Epithelial cell of esophagus (primary cell): ENCODE data around the gene SRSF12.

Source experiments
- DNase-seq: peaks from one replicate; pipeline ENCODE4 v3.0.0; 2010; ENCODE audit warnings: low read depth
- H3K4me3 ChIP-seq: 2 replicates; pipeline ENCODE4 v1.5.1; 2011; ENCODE audit warnings: mild to moderate bottlenecking, low read length, control low read depth
- CTCF ChIP-seq: IDR thresholded peaks from 2 replicates; pipeline ENCODE4 v1.5.1; 2011; ENCODE audit warnings: low read depth, mild to moderate bottlenecking, low read length, control low read depth, inconsistent platforms; ENCODE audit not compliant: insufficient read depth; ENCODE audit errors: missing control alignments

Gene SRSF12

DNA sequence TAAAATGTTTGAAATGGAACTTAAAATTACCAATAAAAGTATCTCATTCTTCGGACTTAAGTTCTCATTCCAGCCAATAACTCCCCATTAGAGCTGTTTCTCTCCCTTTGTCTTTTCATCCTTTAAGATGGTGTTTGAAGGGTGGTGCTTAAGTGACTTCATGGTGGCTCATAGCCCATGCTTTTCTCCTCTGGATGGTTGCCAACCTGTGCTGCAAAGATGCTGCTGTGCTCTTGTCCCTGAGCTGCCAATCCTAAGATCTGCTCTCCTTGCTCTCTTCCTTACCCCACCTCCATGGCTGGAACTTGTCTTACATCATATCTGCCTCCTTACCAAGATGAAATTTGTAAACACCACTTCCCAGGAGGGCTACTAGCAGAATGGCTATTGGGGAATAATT, 68.9 kb downstream of the SRSF12 start:
- DNase-seq: peak; percentile 82
- no peak overlapping the region for H3K4me3 ChIP-seq
- TF ChIP-seq CTCF: no peak

DNA sequence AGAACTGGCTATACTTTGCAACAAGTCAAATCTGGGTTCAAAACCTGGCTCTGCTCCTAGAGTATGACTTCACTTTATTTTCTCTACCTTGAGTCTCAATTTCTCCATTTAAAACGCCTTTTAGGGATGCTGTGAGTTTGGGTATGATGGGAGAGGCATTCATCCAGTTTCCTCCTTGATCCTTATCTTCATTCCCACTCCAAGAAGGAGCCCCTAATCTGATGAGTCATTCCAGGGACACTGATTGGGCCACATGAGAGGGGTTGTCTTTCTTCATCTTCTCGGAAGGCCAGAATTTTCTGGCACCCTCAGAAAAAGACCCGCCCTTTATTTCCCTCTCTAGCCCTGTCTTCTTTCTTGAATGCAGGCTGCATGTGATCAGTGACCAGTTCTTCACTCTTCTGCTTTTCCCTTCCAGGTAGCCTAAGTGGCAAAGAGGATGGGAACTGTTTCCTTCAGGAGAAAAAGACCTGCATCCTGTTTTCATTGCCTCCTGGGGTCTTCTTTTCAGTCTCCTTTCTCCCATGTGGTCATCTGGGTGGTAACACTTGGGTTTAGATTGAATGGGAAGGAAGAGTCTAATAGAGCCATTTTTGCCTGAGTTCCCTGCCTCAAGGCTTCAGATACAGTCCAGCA, 69.5 kb downstream of the SRSF12 start:
- DNase-seq: no peak
- H3K4me3 ChIP-seq: no peak overlapping the region
- no peak for TF ChIP-seq CTCF

- no peak for TF ChIP-seq CTCF
- no peak for DNase-seq
- no peak overlapping the region for H3K4me3 ChIP-seq
These were observed 70.4 kb downstream of the SRSF12 start for GRCh38 chr6:89047473-89047872.
